Panc1 (cell line): ENCODE measurements around the gene GGT1. TPM values are rescaled to one million over a fixed set of nuclear protein-coding genes. Genes with fewer than 3 reads are reported as not detected.
A peak's percentile ranks its signal among the peaks of the same experiment; 100 is the strongest.
"Not testable (repeated sequence)": the region's sequence is repeated elsewhere in the genome, so short reads cannot be mapped to it uniquely, and the experiment has no call there.

Experiments used
- ATAC-seq: fragments of 200-7000 bp; cut with Tn5 transposase; 2 replicates; pipeline ENCODE4 v1.9.1; 2020; ENCODE audit warnings: mild to moderate bottlenecking, moderate library complexity
- BruUV-seq: library from RNA; stranded (reverse); fragments of 400-500 nt; replicated peaks from 2 replicates; lab custom pipeline; 2021; lab: Mats Ljungman, UMichigan
- CTCF ChIA-PET: fragments of 300-600 bp; sonication (Branson Sonifier 250); formaldehyde crosslinking; loops from one replicate; lab custom pipeline; 2022; ENCODE audit warnings: antibody characterized with exemption; lab: Charles Lee
- POLR2A ChIA-PET: fragments of 300-600 bp; sonication (Branson Sonifier 250); formaldehyde crosslinking; loops from one replicate; lab custom pipeline; 2022; ENCODE audit warnings: antibody characterized with exemption; lab: Charles Lee
- DNase-seq: peaks from one replicate; pipeline ENCODE4 v3.0.0-alpha.2; 2010; ENCODE audit warnings: low read depth, low spot score
- H3K27ac ChIP-seq: 2 replicates; pipeline ENCODE4 v1.5.1; 2011; ENCODE audit warnings: mild to moderate bottlenecking, low read length, inconsistent platforms
- H3K27me3 ChIP-seq: fragments of 200-500 bp; sonication (Bioruptor generic); 2 replicates; pipeline ENCODE4 v1.6.0; 2014; ENCODE audit warnings: low read length, inconsistent platforms; ENCODE audit not compliant: control insufficient read depth, insufficient read depth
- H3K36me3 ChIP-seq: fragments of 200-500 bp; sonication (Bioruptor generic); 2 replicates; pipeline ENCODE4 v1.5.1; 2014; ENCODE audit warnings: inconsistent platforms, mild to moderate bottlenecking, low read length, moderate library complexity; ENCODE audit not compliant: control insufficient read depth, insufficient read depth
- H3K4me1 ChIP-seq: 2 replicates; pipeline ENCODE4 v1.5.1; 2011; ENCODE audit warnings: inconsistent platforms, mild to moderate bottlenecking, low read length, moderate library complexity; ENCODE audit not compliant: control insufficient read depth, insufficient read depth
- H3K4me3 ChIP-seq, 2 experiments: 2 replicates each; pipeline ENCODE4 v1.5.1; 2011 to 2012; ENCODE audit warnings: low read depth in 2 of 2, low read length in 2 of 2, mild to moderate bottlenecking in 2 of 2, inconsistent platforms in 1 of 2, moderate library complexity in 1 of 2
- H3K9me3 ChIP-seq: fragments of 200-500 bp; sonication (Bioruptor generic); 2 replicates; pipeline ENCODE4 v1.5.1; 2014; ENCODE audit warnings: low read depth, mild to moderate bottlenecking, inconsistent platforms, low read length, moderate library complexity; ENCODE audit not compliant: control insufficient read depth, insufficient read depth
- in situ Hi-C: cut with HindIII; loops from 2 replicates; pipeline ENCODE4 v1.10.0; 2016; ENCODE audit warnings: low sequenced_read_pairs, low pct_unique_long_range_greater_than_20kb
- intact Hi-C: fragments of 100-400 bp; cut with micrococcal nuclease; formaldehyde crosslinking; loops from one replicate; pipeline ENCODE4 v1.10.0; 2022; ENCODE audit not compliant: unreplicated experiment
- total RNA-seq: library from RNA; stranded (reverse); gene quantifications from one replicate; pipeline ENCODE4 v1.2.1, GENCODE V29; 2021; ENCODE audit not compliant: unreplicated experiment

The GGT1 gene
- total RNA-seq, 1 experiment from 2014 or later, result 2.6 TPM

- POLR2A ChIA-PET, result not testable (repeated sequence)
These were observed 4.5 kb downstream of the GGT1 start for GRCh38 chr22:24607429-24607983.

DNA sequence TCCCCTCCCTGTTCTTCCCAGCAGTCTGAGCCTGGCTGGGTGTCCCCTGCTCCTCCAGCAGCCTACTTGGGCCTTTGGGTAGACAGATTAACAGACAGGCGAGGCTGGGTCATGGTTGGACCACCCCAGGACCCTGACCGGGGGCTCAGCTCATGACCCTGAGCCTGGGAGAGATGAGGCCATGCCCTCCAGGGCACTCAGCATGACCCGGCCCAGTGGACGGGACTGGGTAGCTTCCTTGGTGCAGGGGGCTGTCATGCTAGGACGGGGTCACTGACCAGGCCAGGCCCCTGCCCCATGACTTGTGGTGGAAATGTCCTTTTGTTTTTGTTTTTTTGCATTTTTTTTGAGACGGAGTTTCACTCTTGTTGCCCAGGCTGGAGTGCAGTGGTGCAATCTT, 5.3 kb downstream of the GGT1 start:
- H3K27ac ChIP-seq, BruUV-seq, DNase-seq, H3K36me3 ChIP-seq, H3K27me3 ChIP-seq, H3K4me3 ChIP-seq, H3K4me1 ChIP-seq, ATAC-seq, in situ Hi-C loops, CTCF ChIA-PET, intact Hi-C loops, H3K9me3 ChIP-seq: not testable (repeated sequence)
- POLR2A ChIA-PET, result interaction anchor here (0.6 kb wide), 1 partner anchor 10 kb away, joined by 3 read pairs; no protein-coding TSS in a partner anchor

More at GRCh38 chr22:24607429-24607983, 4.5 kb downstream of the GGT1 start:
- H3K9me3 ChIP-seq, H3K4me1 ChIP-seq, H3K4me3 ChIP-seq, H3K27me3 ChIP-seq, in situ Hi-C loops, BruUV-seq, DNase-seq, intact Hi-C loops, CTCF ChIA-PET, H3K27ac ChIP-seq, H3K36me3 ChIP-seq: not testable (repeated sequence)
- peak; percentile 44 for ATAC-seq

DNA sequence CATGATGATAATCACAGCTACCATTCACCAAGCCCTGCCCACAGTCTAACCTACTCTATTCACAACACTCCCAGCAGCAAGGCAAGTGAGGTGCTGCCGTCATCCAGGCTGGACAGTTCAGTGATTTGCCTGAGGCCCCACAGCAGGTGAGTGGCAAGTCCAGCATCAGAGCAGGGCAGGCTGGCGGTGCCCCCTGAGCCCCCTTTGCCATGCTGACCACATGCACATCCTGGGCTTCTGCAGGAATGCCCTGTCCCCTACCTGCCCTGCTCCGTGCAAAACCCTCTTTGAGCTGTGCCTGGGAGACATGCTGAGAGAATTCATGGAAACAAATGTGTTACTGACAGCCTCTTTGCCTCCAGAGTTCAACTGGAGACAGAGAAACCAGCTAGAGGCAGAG, 6.9 kb downstream of the GGT1 start:
- BruUV-seq, POLR2A ChIA-PET: not testable (repeated sequence)

DNA sequence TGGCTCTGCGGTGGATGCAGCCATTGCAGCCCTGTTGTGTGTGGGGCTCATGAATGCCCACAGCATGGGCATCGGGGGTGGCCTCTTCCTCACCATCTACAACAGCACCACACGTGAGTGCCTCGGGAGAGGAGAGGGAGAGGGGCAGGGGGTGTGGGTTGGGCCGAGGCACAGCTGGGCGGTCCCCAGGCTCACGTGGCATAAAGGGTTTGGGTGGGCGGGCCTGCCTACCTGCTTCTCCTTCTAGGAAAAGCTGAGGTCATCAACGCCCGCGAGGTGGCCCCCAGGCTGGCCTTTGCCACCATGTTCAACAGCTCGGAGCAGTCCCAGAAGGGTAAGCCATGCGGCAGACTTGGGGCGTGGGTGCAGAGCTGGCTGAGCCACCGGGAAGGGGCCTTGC, 11.8 kb downstream of the GGT1 start:
- BruUV-seq, ATAC-seq, in situ Hi-C loops, DNase-seq, H3K27ac ChIP-seq, CTCF ChIA-PET, H3K4me1 ChIP-seq, H3K4me3 ChIP-seq, H3K36me3 ChIP-seq, intact Hi-C loops, H3K27me3 ChIP-seq, H3K9me3 ChIP-seq: not testable (repeated sequence)
- POLR2A ChIA-PET, result interaction anchor here (0.6 kb wide), 1 partner anchor 219 kb away, joined by 5 read pairs; no protein-coding TSS in a partner anchor

More for the DNA sequence above, 6.9 kb downstream of the GGT1 start:
- DNase-seq, H3K27me3 ChIP-seq, H3K27ac ChIP-seq, H3K4me1 ChIP-seq, H3K9me3 ChIP-seq, CTCF ChIA-PET, in situ Hi-C loops, ATAC-seq, H3K4me3 ChIP-seq, intact Hi-C loops, H3K36me3 ChIP-seq: not testable (repeated sequence)

DNA sequence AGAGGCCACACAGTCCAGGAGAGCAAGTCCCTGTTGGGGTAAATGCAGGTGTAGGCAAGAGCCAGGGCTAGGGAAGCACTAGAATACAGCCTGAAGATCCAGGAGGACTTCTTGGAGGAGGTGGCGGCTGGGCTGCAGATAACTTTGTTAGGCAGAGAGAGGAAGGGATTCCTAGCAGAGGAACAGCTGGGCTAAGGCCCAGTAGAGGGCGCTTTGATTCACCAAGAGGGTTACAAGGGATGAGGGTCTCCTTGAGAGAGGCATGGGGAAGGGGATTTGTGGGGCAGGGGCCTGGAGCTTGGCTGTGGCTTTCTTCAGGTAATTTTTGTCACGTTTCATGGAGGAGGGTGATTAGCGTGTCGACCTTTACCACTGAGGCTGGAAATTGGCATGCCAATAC, 18.3 kb downstream of the GGT1 start:
- BruUV-seq, DNase-seq, CTCF ChIA-PET, H3K4me3 ChIP-seq, intact Hi-C loops, POLR2A ChIA-PET, H3K27me3 ChIP-seq, H3K9me3 ChIP-seq, ATAC-seq, H3K36me3 ChIP-seq, H3K4me1 ChIP-seq, H3K27ac ChIP-seq, in situ Hi-C loops: not testable (repeated sequence)

GRCh38 chr22:24622596-24622995, 19.6 kb downstream of the GGT1 start:
- H3K9me3 ChIP-seq, H3K36me3 ChIP-seq, POLR2A ChIA-PET, H3K4me1 ChIP-seq, CTCF ChIA-PET, BruUV-seq, H3K27me3 ChIP-seq, in situ Hi-C loops, DNase-seq, H3K27ac ChIP-seq, ATAC-seq, H3K4me3 ChIP-seq, intact Hi-C loops: not testable (repeated sequence)

DNA sequence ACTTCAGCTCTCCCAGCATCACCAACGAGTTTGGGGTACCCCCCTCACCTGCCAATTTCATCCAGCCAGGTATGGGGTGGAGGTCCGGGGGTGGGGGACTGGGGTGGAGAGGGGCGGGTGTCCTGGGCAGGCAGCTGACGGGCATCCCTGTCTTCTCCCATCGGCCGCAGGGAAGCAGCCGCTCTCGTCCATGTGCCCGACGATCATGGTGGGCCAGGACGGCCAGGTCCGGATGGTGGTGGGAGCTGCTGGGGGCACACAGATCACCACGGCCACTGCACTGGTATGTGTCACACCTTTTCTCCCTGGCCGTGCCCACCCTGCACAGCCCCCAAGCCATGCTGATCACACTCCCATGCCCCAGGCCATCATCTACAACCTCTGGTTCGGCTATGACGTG, 24.9 kb downstream of the GGT1 start:
- H3K27ac ChIP-seq, H3K4me3 ChIP-seq, H3K36me3 ChIP-seq, CTCF ChIA-PET, H3K4me1 ChIP-seq, H3K9me3 ChIP-seq, POLR2A ChIA-PET, H3K27me3 ChIP-seq, in situ Hi-C loops, ATAC-seq, BruUV-seq, intact Hi-C loops, DNase-seq: not testable (repeated sequence)
